GM15510 (cell line): ENCODE data around the gene DEPDC5.
A peak's percentile ranks its signal among the peaks of the same experiment; 100 is the strongest.

Experiments
- POLR2A ChIP-seq: IDR thresholded peaks from 3 replicates; pipeline ENCODE4 v1.6.1; 2011; ENCODE audit warnings: borderline replicate concordance; ENCODE audit not compliant: insufficient read length; ENCODE audit errors: extremely low read depth

DEPDC5 gene

DNA sequence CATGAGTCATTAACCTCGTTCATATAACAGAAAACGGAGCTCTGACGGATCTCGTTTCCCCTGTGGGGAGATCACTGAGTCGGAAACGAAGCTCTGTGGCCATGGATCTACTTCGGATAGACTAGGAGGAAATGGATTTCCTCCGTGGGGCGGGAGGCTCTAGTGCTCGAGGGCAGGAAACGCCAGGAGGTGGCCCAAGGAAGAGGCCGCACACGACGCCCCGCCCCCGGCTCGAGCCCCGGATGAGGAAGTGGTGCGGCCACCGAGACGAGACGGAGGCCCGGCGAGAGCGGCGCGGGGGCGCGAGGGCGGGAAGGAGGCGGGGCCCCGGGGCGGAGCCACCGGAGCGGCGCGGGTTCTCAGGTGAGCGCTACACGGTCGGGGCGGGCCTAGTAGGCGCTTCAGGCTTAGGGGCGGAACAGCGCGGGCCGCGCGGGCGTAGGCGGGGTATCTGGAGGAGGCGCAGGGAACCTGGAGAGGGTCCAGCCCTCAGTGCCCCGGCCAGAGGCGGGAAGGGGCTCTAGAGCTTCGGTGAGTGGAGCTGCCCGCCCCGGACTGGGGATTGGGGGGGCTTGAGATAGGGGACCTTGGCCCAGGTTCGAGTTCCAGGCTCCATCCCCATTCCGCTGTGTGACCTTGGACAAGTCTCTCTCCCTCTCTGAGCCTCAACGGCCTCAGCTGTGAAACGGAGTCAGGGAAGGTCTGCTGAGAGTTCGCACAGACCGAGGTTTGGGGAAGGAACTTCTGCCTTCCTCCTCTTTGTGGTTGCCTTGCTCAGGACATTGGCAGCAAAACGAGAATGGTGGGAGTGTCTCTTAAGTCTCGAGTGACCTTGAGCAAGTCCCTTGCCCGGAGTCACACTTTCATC lies at the start of gene DEPDC5:
Gene DEPDC5, plus strand, starts transcription at position 386 of the 868 bp plus-strand sequence. CDS start 903 bp downstream, outside the sequence.
- peak; percentile 92 for TF ChIP-seq POLR2A

DNA sequence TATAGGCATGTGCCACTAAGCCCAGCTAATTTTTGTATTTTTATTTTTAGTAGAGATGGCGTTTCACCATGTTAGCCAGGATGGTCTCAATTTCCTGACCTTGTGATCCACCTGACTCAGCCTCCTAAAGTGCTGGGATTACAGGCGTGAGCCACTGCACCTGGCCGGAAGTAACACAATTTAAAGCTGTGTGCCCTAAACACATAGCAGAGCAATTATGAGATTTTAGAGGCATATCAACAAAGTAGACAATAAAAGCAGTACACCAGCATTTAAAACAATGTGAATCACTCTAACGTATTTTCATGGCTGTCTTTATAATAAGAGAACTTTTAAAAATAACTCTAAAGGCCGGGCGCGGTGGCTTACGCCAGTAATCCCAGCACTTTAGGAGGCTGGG lies 46.3 kb upstream of the DEPDC5 start:
- no peak for TF ChIP-seq POLR2A

DNA sequence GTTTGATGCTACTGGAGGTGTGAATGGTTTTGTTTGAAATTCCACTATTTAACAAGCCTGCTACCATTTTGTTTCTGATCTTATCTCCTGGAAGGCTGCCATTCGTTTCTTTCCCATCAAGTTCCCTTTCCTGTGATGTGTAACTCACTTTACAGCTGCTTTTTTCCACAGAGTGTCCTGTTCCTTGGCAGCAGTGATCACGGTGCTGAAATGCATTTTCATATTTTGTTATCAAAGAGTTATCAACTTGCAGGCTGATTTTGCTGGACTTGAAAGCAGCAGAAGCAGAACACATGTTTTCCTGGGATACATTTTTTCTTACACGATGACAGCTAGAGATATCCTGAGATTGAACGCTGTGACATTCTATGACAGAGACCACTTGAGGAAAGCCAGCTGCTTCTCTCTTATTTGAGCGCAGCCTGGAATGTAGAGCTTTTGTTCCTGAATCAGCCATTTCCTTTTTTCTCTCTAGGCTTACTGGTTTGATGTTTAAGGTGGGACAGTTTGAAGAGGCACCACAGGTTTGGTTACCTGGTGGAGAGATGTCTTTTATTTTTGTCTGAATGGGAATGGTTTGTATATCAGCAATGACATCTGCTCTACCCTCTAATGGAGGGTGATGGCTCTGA lies 38.6 kb upstream of the DEPDC5 start:
- TF ChIP-seq POLR2A: no peak

DNA sequence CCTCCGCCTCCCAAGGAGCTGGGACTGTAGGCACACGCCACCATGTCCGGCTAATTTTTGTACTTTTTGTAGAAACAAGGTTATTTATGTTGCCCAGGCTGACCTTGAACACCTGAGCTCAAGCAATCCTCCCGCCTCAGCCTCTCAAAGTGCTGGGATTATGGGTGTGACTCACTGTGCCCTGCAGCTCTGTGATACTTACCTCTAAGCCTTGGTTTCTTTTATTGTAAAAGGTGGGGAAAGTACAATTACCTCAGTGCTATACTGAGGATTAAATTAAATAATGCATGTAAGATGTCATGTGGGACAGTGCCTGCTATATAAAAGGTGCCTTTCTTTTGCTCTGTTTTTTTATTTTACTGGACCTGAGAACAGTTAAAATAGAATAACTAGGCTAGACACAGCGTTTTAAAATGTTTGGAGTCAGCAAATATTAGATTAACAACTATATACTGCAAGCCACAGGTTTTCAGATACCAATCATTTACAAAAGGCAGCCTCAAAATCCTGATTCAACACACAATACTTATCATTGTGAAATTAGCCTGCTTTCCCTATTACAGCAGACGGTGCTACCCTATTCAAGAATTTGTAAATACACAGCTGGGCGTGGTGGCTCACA lies 33.9 kb upstream of the DEPDC5 start:
- no peak for TF ChIP-seq POLR2A

DNA sequence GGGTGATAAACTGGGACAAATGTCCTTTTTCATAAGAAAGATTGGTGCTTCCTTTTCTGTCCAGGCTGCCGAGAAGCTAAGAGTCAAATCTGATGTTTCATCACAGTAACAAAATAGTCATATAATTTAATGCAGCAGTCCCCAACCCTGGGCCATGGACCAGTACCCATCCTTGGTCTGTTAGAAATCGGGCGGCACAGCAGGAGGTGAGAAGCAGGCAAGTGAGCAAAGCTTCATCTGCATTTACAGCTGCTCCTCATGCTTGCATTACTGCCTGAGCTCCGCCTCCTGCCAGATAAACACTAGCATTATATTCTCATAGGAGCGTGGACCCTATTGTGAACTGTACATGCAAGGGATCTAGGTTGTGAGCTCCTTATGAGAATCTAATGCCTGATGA lies 30.1 kb upstream of the DEPDC5 start:
- TF ChIP-seq POLR2A: no peak

DNA sequence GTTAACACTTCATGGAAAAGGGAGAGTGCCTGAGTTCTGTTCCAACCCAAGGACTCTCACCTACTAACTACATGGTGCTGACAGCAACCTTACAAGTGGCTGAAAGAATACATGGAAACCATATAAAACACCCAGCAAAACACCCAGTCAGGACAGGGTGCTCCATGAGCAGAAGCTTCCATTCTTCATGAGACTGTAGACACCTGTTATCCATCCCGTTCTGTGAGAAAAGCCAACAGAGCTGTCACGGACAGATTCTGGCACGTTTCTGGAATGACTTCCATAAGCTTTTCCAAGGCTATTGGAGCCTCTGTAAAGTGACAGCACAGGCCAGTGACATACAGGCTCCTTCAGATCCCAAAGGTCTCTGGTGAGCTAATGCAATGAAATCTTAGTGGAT lies 27.1 kb upstream of the DEPDC5 start:
- no peak for TF ChIP-seq POLR2A

DNA sequence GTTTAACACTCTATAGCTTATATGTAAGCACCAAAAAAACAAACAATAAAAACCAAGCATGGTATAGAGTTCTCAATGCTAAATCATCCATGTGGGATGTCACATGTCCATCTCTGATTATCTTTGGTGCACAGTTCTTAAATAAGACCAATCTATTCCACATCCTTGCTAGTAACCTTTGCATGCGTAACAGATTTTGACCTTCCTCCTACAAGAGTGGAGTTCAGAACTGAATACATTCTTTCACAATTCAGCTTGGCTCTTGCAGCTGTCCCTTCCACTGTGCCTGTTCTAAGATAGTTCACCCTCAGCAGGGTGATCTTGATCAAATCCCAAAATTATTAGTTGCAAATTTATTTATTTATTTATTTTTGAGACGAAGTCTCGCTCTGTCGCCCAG lies 25.0 kb upstream of the DEPDC5 start:
- TF ChIP-seq POLR2A: no peak

DNA sequence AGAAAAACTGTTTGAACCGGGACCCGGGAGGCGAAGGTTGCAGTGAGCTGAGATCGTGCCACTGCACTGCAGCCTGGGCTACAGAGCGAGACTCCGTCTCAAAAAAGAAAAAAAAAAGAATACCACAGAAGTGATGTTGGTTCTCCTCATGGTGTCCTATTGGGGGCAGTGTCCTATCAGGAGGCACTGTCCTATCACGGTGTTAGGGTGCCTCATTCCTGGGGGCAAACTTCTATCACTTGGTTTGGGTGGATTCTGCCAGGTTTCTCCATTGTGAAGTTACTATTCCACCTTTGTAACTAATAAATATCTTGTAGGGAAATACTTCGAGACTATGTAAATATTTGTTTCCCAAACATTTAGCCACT lies 23.5 kb upstream of the DEPDC5 start:
- TF ChIP-seq POLR2A: no peak

DNA sequence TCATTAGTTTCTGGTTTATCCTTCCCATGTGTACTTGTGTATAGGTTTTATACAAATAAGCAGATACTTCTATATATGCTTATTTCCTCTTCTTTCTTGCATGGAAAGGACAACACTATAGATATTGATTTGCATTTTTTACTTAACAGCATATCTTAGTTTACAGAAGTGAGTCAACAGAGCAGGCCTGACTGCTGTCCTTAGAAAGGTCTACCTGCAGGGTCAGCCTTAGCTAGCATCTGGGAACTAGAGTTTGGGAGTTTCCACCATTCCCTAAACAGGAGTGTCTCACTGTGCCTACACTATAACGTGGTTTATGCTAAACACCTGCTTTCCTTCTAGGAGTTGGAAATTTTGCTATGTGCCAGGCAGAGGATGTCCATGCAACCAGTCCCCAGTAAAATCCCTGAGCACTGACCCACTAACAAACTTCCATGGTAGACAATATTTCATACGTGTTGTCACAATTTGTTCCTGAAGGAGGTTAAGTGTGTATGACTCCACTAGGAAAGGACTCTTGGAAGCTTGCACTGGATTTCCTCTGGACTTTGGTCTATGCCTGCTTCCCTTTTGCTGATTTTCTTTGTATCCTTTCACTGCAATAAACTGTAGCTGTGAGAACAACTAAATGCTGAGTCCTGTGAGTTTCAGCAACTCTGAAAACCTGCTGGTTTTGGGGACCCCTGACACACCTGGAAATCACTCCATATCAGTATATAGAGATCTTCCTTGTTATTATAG lies 21.6 kb upstream of the DEPDC5 start:
- no peak for TF ChIP-seq POLR2A

DNA sequence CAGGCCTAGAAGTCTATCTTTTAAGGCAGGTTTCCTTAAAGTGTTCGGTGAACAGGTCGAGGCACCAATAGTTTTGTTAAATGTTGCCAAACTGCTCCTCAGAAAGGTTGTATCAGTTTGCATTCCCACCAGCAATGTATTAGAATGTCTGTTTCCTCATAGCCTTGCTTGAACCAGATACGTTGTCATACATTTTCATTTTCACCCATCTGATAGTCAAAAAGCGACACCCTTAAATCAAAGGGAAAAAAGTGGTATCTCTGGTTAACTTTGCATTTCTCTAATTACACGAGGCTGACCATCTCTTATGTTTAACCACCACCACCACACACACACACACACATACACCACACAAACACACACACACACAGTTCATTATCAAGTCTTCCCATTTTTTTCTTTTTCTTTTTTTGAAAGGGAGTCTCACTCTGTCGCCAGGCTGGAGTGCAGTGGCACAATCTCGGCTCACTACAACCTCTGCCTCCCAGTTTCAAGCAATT lies 20.2 kb upstream of the DEPDC5 start:
- no peak for TF ChIP-seq POLR2A

DNA sequence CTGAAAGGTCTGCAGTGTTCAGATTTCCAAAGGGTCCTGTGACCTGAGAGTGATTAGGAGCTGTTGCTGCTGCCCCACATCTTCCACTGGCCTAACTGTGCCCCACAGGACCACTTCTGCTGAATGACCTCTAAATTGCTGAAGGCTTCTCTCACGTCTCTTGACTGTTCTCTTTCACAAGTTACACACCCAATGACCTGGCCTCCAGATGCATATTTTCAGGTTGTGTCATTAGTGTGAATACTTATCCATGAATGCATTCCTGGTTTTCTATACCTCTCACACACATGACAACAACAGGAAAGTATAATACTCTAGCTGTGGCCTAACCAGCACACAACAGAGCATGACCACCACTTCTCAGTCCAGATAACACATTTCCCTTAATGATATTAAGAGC lies 19.3 kb upstream of the DEPDC5 start:
- TF ChIP-seq POLR2A: no peak

DNA sequence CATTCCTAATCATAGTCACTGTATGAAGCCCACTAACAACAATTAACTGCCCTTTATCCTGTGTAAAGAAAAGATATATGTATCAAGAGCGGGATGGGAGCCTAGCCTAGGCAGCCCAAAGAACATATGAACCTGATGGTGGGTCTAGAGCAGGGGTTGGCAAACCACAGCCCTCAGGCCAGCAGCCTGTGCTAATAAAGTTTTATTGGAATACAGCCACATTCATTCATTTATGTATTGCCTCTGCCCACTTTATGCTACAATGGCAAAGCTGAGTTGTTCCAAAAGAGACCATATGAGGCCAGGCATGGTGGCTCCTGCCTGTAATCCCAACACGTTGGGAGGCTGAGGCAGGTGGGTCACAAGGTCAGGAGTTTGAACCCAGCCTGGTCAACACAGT lies 17.4 kb upstream of the DEPDC5 start:
- TF ChIP-seq POLR2A: no peak

DNA sequence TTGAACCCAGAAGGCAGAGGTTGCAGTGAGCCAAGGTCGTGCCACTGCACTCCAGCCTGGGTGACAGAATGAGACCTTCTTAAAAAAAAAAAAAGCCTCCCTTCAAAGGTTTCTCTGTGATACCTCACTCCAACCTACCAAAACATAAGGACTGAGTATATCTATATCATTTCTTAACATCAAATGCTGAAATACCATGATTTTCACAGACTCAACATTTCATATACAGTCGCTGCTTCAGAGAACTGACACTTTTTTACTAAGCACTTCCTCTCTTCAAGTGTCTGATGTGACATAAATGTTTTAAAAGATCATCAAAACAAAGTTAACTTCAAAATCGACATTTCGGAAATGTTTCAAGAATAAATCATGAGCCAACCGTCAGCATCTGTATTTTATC lies 15.9 kb upstream of the DEPDC5 start:
- TF ChIP-seq POLR2A: no peak

DNA sequence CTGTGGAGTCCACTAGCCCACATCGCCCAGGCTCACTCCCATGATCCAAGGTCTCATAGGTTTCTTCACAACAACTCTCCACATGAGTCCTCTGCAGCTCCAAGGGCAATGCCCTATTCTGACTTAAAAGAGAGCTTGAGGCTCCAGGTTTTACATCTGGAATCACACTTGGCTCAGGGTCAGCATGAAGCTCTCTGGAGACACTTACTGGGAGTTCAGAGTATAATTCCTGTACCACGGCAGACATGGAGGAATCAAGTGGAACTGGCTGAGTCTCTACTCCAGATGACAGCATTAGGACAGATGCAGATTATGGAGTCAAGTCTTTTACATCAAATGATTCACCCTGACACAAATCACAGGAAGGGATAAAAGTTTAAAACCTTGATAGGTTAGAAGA lies 15.3 kb upstream of the DEPDC5 start:
- TF ChIP-seq POLR2A: no peak

DNA sequence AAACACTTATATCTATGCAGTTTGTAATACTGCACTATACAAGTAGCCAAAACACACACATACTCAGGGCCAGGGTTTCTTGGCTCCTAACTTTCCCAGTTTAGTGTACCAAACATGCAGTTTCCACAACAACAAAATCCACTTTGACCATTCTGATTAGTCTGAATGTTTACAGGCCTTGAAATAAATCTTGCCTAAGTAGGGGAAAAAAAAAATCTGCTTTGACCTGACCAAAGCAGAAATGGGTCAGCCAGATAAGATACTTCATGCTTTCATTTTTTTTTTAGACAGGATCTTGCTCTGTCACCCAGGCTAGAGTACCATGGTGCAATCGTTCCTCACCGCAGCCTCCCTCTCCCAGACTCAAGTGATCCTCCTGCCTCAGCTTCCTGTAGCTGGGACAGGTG lies 14.0 kb upstream of the DEPDC5 start:
- no peak for TF ChIP-seq POLR2A

DNA sequence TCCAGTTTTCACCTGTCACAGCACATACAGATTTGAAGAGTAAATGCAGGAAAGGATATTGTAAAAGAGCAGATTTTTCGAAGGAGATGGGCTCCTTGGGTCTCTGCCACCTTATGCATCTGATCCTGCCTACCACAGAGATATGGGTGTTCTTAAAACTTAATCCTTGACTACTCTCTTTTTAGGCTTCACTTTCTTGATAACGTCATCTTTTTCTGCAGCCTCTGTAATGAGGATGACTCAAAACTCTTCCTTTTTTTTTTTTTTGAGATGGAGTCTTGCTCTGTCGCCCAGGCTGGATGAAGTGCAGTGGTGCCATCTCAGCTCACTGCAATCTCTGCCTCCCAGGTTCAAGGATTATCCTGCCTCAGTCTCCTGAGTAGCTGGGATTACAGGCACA lies 11.7 kb upstream of the DEPDC5 start:
- no peak for TF ChIP-seq POLR2A

DNA sequence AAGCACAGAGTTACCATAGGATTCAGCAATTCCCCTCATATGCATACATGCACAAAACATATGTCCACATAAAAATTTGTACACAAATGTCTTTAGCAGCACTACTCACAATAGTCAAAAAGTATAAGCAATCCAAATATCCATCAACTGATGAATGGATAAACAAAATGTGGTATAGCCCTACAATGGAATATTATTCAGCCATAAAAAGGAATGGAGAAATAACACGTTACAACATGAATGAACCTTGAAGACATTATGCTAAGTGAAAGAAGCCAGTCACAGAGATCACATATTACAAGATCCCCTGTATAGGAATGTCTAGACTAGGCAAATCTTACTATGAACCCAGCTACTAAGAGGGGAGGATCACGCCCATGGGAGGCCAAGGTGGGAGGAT lies 11.1 kb upstream of the DEPDC5 start:
- TF ChIP-seq POLR2A: no peak
